Liver (tissue), 9 donors: ENCODE results near the gene CMPK1. TPM values are rescaled to one million over a fixed set of nuclear protein-coding genes. Genes with fewer than 3 reads are reported as not detected.

Source experiments
- DNase-seq: peaks from one replicate; pipeline ENCODE4 v3.0.0-alpha.2; 2017; ENCODE audit warnings: low spot score
- H3K27ac ChIP-seq, 2 donors: one replicate each; pipeline ENCODE4 v1.7.0; 2013; ENCODE audit warnings: inconsistent platforms in 2 of 2, low read length in 2 of 2, control low read depth in 1 of 2, low read depth in 1 of 2, mild to moderate bottlenecking in 1 of 2
- H3K27me3 ChIP-seq, 4 donors: one replicate each; pipeline versions ENCODE4 v1.6.1 to v1.7.0; 2013; ENCODE audit warnings: low read length in 3 of 4, inconsistent platforms in 1 of 4, mild to moderate bottlenecking in 1 of 4, moderate library complexity in 1 of 4; ENCODE audit not compliant: control insufficient read depth in 4 of 4, insufficient read depth in 4 of 4
- H3K36me3 ChIP-seq, 4 donors: one replicate each; pipeline versions ENCODE4 v1.6.1 to v1.7.0; 2013; ENCODE audit warnings: low read length in 3 of 4, mild to moderate bottlenecking in 3 of 4, low read depth in 1 of 4, moderate library complexity in 1 of 4; ENCODE audit not compliant: control insufficient read depth in 4 of 4, insufficient read depth in 3 of 4
- H3K4me1 ChIP-seq, 4 donors: one replicate each; pipeline versions ENCODE4 v1.6.1 to v1.7.0; 2013; ENCODE audit warnings: low read length in 3 of 4, mild to moderate bottlenecking in 3 of 4, moderate library complexity in 1 of 4; ENCODE audit not compliant: control insufficient read depth in 4 of 4, insufficient read depth in 4 of 4
- H3K4me3 ChIP-seq, 3 donors: one replicate each; pipeline versions ENCODE4 v1.6.1 to v1.7.0; 2013; ENCODE audit warnings: low read length in 3 of 3, control low read depth in 1 of 3, low read depth in 1 of 3, mild to moderate bottlenecking in 1 of 3
- H3K9ac ChIP-seq, 2 donors: one replicate each; pipeline ENCODE4 v1.7.0; 2013; ENCODE audit warnings: low read length in 2 of 2, mild to moderate bottlenecking in 2 of 2, moderate library complexity in 2 of 2, control low read depth in 1 of 2, low read depth in 1 of 2
- H3K9me3 ChIP-seq, 4 donors: one replicate each; pipeline versions ENCODE4 v1.6.1 to v1.7.0; 2013; ENCODE audit warnings: low read length in 3 of 4; ENCODE audit not compliant: control insufficient read depth in 4 of 4
- ATF3 ChIP-seq: IDR thresholded peaks from 2 replicates; pipeline ENCODE4 v1.6.1; 2016; ENCODE audit warnings: antibody characterized with exemption
- CTCF ChIP-seq: fragments of 150-350 bp; IDR thresholded peaks from 2 replicates; pipeline ENCODE4 v1.5.1; 2017; ENCODE audit warnings: improper control_type of control experiment, low read depth, low read length; ENCODE audit not compliant: missing input control
- EGR1 ChIP-seq, 2 donors: IDR thresholded peaks; 2 replicates each; pipeline ENCODE4 v1.6.1; 2016 to 2018; ENCODE audit warnings: antibody characterized with exemption in 2 of 2, low read depth in 2 of 2
- FOXA1 ChIP-seq: IDR thresholded peaks from 2 replicates; pipeline ENCODE4 v1.6.1; 2016; ENCODE audit warnings: antibody characterized with exemption
- FOXA2 ChIP-seq: IDR thresholded peaks from 2 replicates; pipeline ENCODE4 v1.6.1; 2016; ENCODE audit warnings: antibody characterized with exemption
- GABPA ChIP-seq, 2 donors: IDR thresholded peaks in 1 of 2; conservative IDR thresholded peaks in 1 of 2; 2 replicates each; pipeline ENCODE4 v1.6.1; 2016; ENCODE audit warnings: antibody characterized with exemption in 2 of 2, mild to moderate bottlenecking in 1 of 2, moderate library complexity in 1 of 2
- HNF4A ChIP-seq, 2 donors: conservative IDR thresholded peaks; 2 replicates each; pipeline ENCODE4 v1.6.1; 2016; ENCODE audit warnings: antibody characterized with exemption in 2 of 2, mild to moderate bottlenecking in 2 of 2
- HNF4G ChIP-seq: IDR thresholded peaks from 2 replicates; pipeline ENCODE4 v1.6.1; 2016; ENCODE audit warnings: antibody characterized with exemption
- JUND ChIP-seq, 2 donors: IDR thresholded peaks; 2 replicates each; pipeline ENCODE4 v1.6.1; 2016; ENCODE audit warnings: antibody characterized with exemption in 2 of 2
- MAX ChIP-seq: IDR thresholded peaks from 2 replicates; pipeline ENCODE4 v1.6.1; 2016; ENCODE audit warnings: antibody characterized with exemption
- NR2F2 ChIP-seq: IDR thresholded peaks from 2 replicates; pipeline ENCODE4 v1.6.1; 2016; ENCODE audit warnings: antibody characterized with exemption
- RAD21 ChIP-seq, 2 donors: IDR thresholded peaks; 2 replicates each; pipeline ENCODE4 v1.6.1; 2016; ENCODE audit warnings: antibody characterized with exemption in 2 of 2, mild to moderate bottlenecking in 2 of 2
- REST ChIP-seq: IDR thresholded peaks from 2 replicates; pipeline ENCODE4 v1.6.1; 2016; ENCODE audit warnings: antibody characterized with exemption, mild to moderate bottlenecking
- RXRA ChIP-seq, 2 donors: IDR thresholded peaks; 2 replicates each; pipeline ENCODE4 v1.6.1; 2017 to 2018; ENCODE audit warnings: antibody characterized with exemption in 2 of 2, mild to moderate bottlenecking in 1 of 2
- SP1 ChIP-seq: IDR thresholded peaks from 2 replicates; pipeline ENCODE4 v1.6.1; 2018; ENCODE audit warnings: antibody characterized with exemption, mild to moderate bottlenecking
- TAF1 ChIP-seq: conservative IDR thresholded peaks from 2 replicates; pipeline ENCODE4 v1.6.1; 2016; ENCODE audit warnings: antibody characterized with exemption, mild to moderate bottlenecking
- YY1 ChIP-seq: IDR thresholded peaks from 2 replicates; pipeline ENCODE4 v1.6.1; 2016; ENCODE audit warnings: antibody characterized with exemption, mild to moderate bottlenecking
- ZBTB33 ChIP-seq: IDR thresholded peaks from 2 replicates; pipeline ENCODE4 v1.6.1; 2016; ENCODE audit warnings: antibody characterized with exemption
- WGBS: extraction: QIAGEN DNeasy Blood & Tissue Kit; methylation state at CpG from one replicate; pipeline ENCODE4 v1.1.7; 2013; 5-methylcytosine and 5-hydroxymethylcytosine counted together
- polyA plus RNA-seq, 2 donors: library from polyadenylated mRNA; stranded (reverse) in 1 of 2; unstranded in 1 of 2; fragments of 200-250 nt in 1 of 2; fragments of >200 nt in 1 of 2; fragmentation: Nextera tagmentation in 1 of 2; extraction: Ambion mirVana in 1 of 2; gene quantifications; one replicate each; pipeline versions ENCODE4 v1.2.1 to v1.2.3, GENCODE V29; 2013 to 2015
- total RNA-seq, 2 donors: library from RNA; depleted of rRNA; stranded (reverse); fragments of >200 nt; gene quantifications; one replicate each; pipeline ENCODE4 v1.2.3, GENCODE V29; 2014
- donor health status: healthy.
- donor health status: healthy.
- donor health status: healthy.
- donor health status: healthy.
- donor health status: healthy.

CMPK1 gene
- total and polyA plus RNA-seq, 4 donors = 66.8 to 146 (median 87.0) TPM

GRCh38 chr1:47384083-47384482 lies 50.5 kb downstream of the CMPK1 start:
- Histone ChIP-seq H3K27me3 (no peaks in the 10 kb centered on the region), H3K27ac (no peak overlapping the region), H3K9me3 (no peaks in the 10 kb centered on the region), H3K4me3 (no peak overlapping the region), H3K36me3 (peaks cover 0 to 8% (median 5%) of the 10 kb centered on the region in 4 donors), H3K4me1 (no peaks in the 10 kb centered on the region), H3K9ac (no peak overlapping the region)
- TF ChIP-seq NR2F2 (no peak), YY1 (no peak), REST (no peak), SP1 (no peak), CTCF (no peak), RAD21 (IDR thresholded peaks at IDR 0.05) (no peak), FOXA2 (no peak), MAX (no peak), TAF1 (no peak), RXRA (IDR thresholded peaks at IDR 0.05) (no peak), HNF4A (conservative IDR thresholded peaks at IDR 0.05) (no peak), GABPA (IDR thresholded peaks at IDR 0.05 in 1 of 2, conservative IDR thresholded peaks at IDR 0.05 in 1 of 2) (no peak), HNF4G (no peak), JUND (IDR thresholded peaks at IDR 0.05) (no peak), ATF3 (no peak), FOXA1 (no peak), ZBTB33 (no peak), EGR1 (IDR thresholded peaks at IDR 0.05; ENCODE audit: low read depth in 2 of 2) (no peak)
- WGBS = 97% methylated on average over 3 of the region's 3 CpGs
- DNase-seq = no peak
